Purkinje cell (primary cell): ENCODE results near the gene GCLC. TPM values are rescaled to one million over a fixed set of nuclear protein-coding genes. Genes with fewer than 3 reads are reported as not detected.

Experiments used
- polyA plus RNA-seq: library from polyadenylated mRNA; unstranded; fragments of >200 nt; fragmentation: Nextera tagmentation; gene quantifications from 2 replicates; pipeline ENCODE4 v1.2.1, GENCODE V29; 2014

The GCLC gene
- polyA plus RNA-seq: 40.8 and 53.8 TPM in 2 replicates

GRCh38 chr6:53544470-53545308 lies at the start of gene GCLC:
GCLC (minus strand) TSS chr6:53545101; CDS start chr6:53544645, 456 bp downstream.

Other genes with a start within 250 kb of the GCLC start
- 70.2 and 95.3 TPM in 2 replicates for gene ELOVL5, start 196.2 kb downstream of the GCLC start, polyA plus RNA-seq
- gene KLHL31, start 120.7 kb upstream of the GCLC start, polyA plus RNA-seq: 0.41 TPM in 1 of 2 replicates, not detected in the other
- gene LRRC1, start 249.9 kb upstream of the GCLC start, polyA plus RNA-seq: 2.9 and 4.6 TPM in 2 replicates